ENCODE results near the gene SLC25A34. TPM values are rescaled to one million over a fixed set of nuclear protein-coding genes. Genes with fewer than 3 reads are reported as not detected.

The SLC25A34 gene
- total and polyA plus RNA-seq, 11 donors: 1.6 to 71.2 (median 17.8) TPM

DNA sequence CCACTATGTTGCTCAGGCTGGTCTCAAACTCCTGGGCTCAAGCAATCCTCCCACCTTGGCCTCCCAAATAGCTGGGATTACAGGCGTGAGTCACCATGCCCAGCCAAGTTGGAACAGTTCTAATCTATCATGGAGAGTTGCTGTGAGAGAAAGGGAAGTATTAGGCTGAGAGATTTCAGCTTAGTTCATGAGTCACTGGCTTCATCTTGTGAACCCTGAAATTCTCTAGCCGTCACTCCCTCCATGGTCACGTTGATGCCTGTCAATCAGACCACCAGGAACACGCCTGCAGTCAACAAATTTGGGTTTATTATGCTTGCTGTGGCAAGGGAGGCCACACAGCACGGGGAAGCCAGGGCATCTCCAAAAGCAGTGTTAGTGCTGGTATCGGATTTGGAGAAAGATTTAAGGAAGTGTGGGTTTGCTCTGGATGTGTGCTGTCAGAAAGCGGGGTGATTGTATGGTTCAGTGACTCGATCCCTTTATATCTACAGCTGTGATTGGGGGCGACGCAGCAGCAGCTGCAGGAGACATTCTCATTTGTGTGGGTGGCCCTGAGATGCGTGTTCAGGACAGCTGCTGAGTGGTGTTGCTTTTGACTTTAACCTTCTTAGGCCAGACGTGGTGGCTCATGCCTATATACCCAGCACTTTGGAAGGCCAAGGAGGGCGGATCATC, 52.7 kb downstream of the SLC25A34 start:
- Histone ChIP-seq H3K4me1 (peaks cover 0 to 17% (median 6%) of the 10 kb centered on the region in 12 donors), H3K9me3 (no peaks in the 10 kb centered on the region), H3K27me3 (no peaks in the 10 kb centered on the region), H3K4me3 (no peak overlapping the region), H3K36me3 (peaks cover 0 to 18% (median 7%) of the 10 kb centered on the region in 9 donors), H3K27ac (no peak overlapping the region)
- 70 to 83% (median 75%) methylated on average over 13 of the region's 13 CpGs for WGBS, 4 donors
- no peak for TF ChIP-seq POLR2A (IDR thresholded peaks at IDR 0.05)
- TF ChIP-seq, protein P1, sequence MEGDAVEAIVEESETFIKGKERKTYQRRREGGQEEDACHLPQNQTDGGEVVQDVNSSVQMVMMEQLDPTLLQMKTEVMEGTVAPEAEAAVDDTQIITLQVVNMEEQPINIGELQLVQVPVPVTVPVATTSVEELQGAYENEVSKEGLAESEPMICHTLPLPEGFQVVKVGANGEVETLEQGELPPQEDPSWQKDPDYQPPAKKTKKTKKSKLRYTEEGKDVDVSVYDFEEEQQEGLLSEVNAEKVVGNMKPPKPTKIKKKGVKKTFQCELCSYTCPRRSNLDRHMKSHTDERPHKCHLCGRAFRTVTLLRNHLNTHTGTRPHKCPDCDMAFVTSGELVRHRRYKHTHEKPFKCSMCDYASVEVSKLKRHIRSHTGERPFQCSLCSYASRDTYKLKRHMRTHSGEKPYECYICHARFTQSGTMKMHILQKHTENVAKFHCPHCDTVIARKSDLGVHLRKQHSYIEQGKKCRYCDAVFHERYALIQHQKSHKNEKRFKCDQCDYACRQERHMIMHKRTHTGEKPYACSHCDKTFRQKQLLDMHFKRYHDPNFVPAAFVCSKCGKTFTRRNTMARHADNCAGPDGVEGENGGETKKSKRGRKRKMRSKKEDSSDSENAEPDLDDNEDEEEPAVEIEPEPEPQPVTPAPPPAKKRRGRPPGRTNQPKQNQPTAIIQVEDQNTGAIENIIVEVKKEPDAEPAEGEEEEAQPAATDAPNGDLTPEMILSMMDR (IDR thresholded peaks at IDR 0.05): no peak
- intact Hi-C loops (cut with DNase I): loop anchor here in 1 of 10 donors (5.0 kb wide), 1 partner anchor 264 kb away; no protein-coding TSS in a partner anchor
- ATAC-seq: no peak
- no peak for DNase-seq

Other genes with a start within 250 kb of the SLC25A34 start
- 10 to 100 TPM in 6 of 9 donors, 1 to 10 TPM in 3; 8.6 to 15.9 (median 11.8) TPM for gene CASP9, start 212.0 kb upstream of the SLC25A34 start, total RNA-seq
- 10 to 100 TPM; 11.5 to 16.9 TPM for gene CASP9, start 212.0 kb upstream of the SLC25A34 start, polyA plus RNA-seq
- 10 to 100 TPM; 11.9 to 22.8 (median 19.1) TPM for gene DNAJC16, start 209.4 kb upstream of the SLC25A34 start, total RNA-seq
- gene DNAJC16, start 209.4 kb upstream of the SLC25A34 start, polyA plus RNA-seq: 10 to 100 TPM in 1 of 2 donors, 1 to 10 TPM in 1; 4.2 to 10.3 TPM
- under 1 TPM in 3 of 9 donors, not detected in 6; 0.22 to 0.53 (median 0.23) TPM for gene AGMAT, start 151.2 kb upstream of the SLC25A34 start, total RNA-seq
- under 1 TPM; 0.08 to 0.12 TPM for gene AGMAT, start 151.2 kb upstream of the SLC25A34 start, polyA plus RNA-seq
- 10 to 100 TPM; 15.0 to 33.5 (median 24.5) TPM for gene DDI2, start 118.8 kb upstream of the SLC25A34 start, total RNA-seq
- gene DDI2, start 118.8 kb upstream of the SLC25A34 start, polyA plus RNA-seq: 1 to 10 TPM; 6.2 to 9.4 TPM
- 100 to 1,000 TPM in 2 of 9 donors, 10 to 100 TPM in 7; 69.9 to 150 (median 84.4) TPM for gene PLEKHM2, start 51.9 kb upstream of the SLC25A34 start, total RNA-seq
- gene PLEKHM2, start 51.9 kb upstream of the SLC25A34 start, polyA plus RNA-seq: 100 to 1,000 TPM in 1 of 2 donors, 10 to 100 TPM in 1; 83.1 to 104 TPM
- gene TMEM82, start 6.2 kb downstream of the SLC25A34 start, total RNA-seq: not detected
- gene TMEM82, start 6.2 kb downstream of the SLC25A34 start, polyA plus RNA-seq: not detected
- gene FBLIM1, start 22.5 kb downstream of the SLC25A34 start, total RNA-seq: 100 to 1,000 TPM in 1 of 9 donors, 10 to 100 TPM in 8; 49.3 to 103 (median 73.8) TPM
- 10 to 100 TPM; 31.6 to 58.4 TPM for gene FBLIM1, start 22.5 kb downstream of the SLC25A34 start, polyA plus RNA-seq
- gene UQCRHL, start 71.4 kb downstream of the SLC25A34 start, total RNA-seq: 1 to 10 TPM; 2.0 to 7.5 (median 3.8) TPM
- gene UQCRHL, start 71.4 kb downstream of the SLC25A34 start, polyA plus RNA-seq: 1 to 10 TPM; 6.6 to 9.8 TPM
- gene SPEN, start 111.4 kb downstream of the SLC25A34 start, total RNA-seq: 10 to 100 TPM; 18.3 to 41.5 (median 31.3) TPM
- gene SPEN, start 111.4 kb downstream of the SLC25A34 start, polyA plus RNA-seq: 10 to 100 TPM; 11.0 to 20.2 TPM
- 10 to 100 TPM; 14.5 to 29.2 (median 20.7) TPM for gene ZBTB17, start 239.8 kb downstream of the SLC25A34 start, total RNA-seq
- 10 to 100 TPM; 26.5 to 28.2 TPM for gene ZBTB17, start 239.8 kb downstream of the SLC25A34 start, polyA plus RNA-seq

All from heart left ventricle (tissue), 16 donors.